ENCODE measurements around the gene SPRED2.
"Not testable (repeated sequence)": the region's sequence is repeated elsewhere in the genome, so short reads cannot be mapped to it uniquely, and the experiment has no call there.

The SPRED2 gene

GRCh38 chr2:65360441-65360840, 72.0 kb downstream of the SPRED2 start:
- FAIRE-seq, result no peak

DNA sequence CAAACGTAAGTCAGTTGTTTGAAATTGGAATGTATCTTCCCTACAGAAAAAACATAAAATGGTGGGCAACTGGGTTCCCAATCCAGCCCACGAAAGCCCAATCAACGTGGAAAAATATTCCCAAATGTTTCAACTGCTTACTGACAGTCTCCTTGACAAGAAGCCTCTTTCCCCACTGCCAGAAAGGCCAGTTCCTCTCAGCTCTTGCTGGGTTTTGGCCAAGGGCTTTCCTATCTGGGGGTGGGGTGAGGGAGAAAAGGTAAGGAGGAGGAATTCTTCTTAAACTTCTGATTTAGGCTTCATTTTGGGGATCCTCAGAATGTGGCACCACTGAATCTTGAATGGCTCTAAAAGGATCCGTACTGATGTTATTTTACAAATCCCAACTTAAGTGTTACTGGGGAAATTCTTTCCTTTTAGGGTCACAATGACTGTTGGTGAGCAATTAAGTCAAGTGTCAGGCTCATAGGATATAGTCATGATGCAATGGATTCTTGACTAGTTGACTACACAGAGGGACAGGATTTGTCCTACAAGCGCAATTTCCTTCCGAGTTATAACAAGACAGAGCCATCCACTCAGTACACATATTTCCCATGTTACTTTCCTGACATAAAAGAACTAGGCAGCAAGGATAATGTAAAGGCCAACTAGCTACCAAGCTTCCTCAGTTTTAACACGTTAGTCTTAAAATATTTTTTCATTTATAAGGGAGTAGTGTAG, 73.6 kb downstream of the SPRED2 start:
- FAIRE-seq, result no peak

DNA sequence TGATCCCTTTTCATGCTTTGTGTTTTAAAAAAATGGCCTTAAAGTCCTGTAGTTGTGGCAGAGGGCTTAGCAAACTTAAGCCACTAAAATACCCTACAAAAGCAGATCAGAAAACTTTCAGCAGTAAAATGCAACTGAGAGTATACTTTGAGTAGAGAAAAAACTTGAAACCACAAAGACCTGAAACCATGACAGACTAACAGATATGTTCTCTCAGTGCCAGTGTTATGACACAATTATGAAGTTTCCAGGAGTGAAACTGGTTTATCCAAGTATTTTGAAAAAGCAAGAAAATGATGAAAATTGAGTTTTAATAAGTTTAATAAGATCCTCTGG, 74.5 kb downstream of the SPRED2 start:
- no peak for FAIRE-seq

- no peak for FAIRE-seq
These were observed 75.1 kb downstream of the SPRED2 start for GRCh38 chr2:65357095-65357958.

- no peak for FAIRE-seq
These were observed 77.1 kb downstream of the SPRED2 start for GRCh38 chr2:65355186-65355831.

GRCh38 chr2:65354773-65355172, 77.6 kb downstream of the SPRED2 start:
- no peak for FAIRE-seq

- no peak for FAIRE-seq
These were observed 78.5 kb downstream of the SPRED2 start for GRCh38 chr2:65353927-65354326.

DNA sequence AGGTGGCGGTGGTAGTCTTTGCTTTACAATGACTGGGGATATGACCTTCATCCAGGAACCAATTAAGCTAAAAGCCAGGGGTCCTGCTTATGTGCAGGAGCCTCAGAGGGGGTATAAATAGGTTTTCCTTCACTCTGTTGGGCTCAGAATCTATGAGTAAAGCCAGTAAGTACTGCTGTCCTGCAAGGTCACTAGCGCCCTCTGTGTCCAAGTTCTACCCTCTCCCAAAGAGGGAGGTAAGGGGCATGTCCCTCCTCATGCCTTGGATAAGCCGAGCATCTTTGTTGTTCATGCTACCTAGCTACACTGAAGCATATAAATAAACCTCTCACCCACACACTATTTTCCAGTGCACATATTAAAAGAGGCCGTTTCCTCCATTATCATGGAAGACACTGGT, 79.4 kb downstream of the SPRED2 start:
- FAIRE-seq, result no peak

DNA sequence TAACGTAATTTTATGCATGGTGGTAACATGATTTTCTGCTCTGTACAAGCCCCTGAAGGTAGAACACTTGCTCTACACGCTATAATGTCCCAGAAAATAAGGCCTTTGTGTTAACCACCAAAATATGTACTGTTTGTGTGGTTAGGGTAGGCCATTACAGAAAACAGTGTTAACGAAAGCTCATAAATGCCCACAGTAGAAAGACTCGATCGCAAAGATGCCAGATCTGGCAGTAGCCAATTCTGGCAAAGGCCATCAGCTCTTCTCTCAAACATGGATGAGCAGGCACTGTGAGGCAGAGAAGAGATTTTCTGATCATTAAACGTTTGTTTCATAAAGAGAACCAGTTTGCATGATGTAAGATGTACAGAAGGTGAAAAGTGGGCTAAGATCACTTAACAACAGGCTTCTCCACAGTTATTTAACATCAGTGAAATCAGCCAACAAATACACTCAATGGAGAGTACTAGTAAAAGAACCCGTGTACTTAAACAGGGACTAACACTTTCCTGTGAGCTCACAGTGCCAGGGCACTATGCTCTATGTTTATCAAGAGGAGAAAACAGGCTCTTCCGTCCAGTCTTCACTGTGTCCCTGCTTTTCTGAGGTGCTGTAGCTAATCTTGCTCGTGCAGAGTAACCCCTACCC, 80.3 kb downstream of the SPRED2 start:
- FAIRE-seq, result no peak

DNA sequence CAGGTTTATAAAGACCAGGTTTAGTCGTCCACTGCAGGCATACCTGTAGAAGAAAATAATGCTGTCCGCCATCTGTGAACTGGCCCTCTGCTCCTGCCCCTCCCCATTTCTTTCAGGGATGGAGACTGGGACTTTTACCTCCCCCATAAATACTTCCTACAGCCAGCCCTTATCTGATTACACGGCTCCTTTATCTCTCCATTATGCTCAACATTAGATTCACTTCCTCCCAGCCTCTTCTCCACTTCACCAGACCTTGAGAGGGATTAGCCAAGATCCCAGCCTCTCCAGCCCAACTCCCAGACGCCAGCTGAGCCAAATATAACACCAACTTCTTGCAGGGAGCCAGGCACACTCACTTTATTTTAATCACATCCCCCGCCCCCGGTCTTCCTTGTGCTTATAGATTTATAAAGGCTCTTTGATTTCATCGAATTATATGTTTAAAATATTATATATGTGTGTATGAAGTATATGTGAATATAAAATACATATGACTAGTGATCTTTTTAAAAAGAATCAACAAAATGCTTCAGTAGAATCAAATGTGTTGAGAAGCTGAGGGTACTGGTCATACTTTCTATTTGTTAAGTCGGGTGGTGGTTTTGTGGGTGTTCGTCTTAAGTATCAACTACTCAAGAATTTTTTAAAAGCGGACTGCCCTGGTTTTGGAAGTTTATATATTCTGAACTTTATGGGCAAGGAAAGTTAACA, 81.0 kb downstream of the SPRED2 start:
- no peak for FAIRE-seq

- FAIRE-seq, result no peak
These were observed 81.7 kb downstream of the SPRED2 start for GRCh38 chr2:65350651-65351056.

DNA sequence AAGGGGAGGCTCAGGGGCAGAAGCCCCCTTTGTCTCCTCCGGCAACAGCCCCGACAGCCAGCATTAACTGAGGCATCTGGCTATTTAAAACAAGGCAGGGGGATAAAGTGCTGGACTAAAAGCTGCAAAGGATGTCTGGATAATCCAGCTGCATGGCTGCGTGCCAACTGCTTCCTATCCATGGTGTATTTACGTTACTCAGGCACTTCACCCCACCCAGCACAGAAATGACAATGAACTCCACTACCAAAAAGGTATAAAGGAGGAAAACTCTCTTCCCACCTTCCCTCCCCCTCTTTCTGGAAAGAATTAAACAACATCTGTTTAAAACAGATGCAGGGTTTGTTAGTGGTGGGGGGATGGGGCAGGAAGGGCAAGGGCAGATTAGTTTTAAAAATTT, 82.5 kb downstream of the SPRED2 start:
- no peak for FAIRE-seq

- no peak for FAIRE-seq
These were observed 84.5 kb downstream of the SPRED2 start for GRCh38 chr2:65347913-65348312.

DNA sequence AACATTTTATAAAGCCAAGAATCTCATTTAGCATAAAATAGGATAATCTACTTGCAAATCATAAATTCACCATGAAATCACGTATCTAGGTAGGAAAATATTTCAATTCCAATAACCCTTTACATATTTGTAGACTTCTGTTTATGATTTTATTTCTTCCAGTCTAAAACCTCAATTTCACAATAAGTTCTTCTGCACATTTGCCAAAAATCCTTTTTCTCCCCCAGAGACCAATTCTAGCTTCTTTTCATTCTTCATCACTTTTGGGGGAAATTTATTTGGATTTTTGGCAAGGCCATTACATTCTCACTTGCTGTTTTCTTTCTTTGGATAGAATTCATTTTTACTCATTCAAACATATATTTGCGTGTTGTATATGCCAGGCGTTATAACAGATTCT, 86.8 kb downstream of the SPRED2 start:
- no peak for FAIRE-seq

- FAIRE-seq, result no peak
These were observed 87.7 kb downstream of the SPRED2 start for GRCh38 chr2:65344689-65345088.

DNA sequence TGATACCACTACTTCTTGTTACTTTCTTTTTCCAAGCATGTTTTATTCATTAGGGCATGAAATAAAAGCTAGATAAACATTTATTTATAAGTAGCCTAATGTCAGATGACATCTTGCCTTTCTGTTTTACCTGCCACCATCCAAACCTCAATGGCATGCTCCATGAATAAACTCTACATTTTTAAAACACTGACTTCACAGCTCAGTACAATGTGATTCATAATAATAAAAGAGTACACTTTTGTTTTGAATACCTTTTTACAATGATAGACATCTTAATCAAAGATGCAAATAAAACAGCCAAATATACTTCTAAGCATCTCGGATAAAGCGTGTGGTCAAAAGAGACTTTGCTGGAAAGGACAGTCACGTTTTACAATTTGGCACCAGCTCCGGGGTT, 88.2 kb downstream of the SPRED2 start:
- FAIRE-seq, result no peak

GRCh38 chr2:65343386-65343785, 89.0 kb downstream of the SPRED2 start:
- no peak for FAIRE-seq

GRCh38 chr2:65340898-65341681, 91.3 kb downstream of the SPRED2 start:
- FAIRE-seq, result no peak

DNA sequence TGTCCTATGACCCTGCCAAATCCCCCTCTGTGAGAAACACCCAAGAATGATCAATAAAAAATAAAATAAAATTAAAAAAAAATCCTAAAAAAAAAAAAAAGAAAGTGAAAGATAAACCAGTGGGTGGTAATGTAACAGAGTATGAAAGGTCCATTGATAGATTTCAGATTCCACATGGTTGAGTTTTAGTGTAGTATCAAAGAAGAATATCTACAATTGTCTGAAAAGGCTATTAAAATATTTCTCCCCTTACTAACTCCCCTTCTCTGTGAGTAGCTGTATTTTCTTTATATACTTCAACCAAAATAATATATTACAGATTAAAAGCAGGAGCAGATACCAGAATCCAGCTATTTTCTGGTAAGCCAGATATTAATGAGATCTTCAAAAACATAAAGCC, 92.8 kb downstream of the SPRED2 start:
- FAIRE-seq, result no peak

DNA sequence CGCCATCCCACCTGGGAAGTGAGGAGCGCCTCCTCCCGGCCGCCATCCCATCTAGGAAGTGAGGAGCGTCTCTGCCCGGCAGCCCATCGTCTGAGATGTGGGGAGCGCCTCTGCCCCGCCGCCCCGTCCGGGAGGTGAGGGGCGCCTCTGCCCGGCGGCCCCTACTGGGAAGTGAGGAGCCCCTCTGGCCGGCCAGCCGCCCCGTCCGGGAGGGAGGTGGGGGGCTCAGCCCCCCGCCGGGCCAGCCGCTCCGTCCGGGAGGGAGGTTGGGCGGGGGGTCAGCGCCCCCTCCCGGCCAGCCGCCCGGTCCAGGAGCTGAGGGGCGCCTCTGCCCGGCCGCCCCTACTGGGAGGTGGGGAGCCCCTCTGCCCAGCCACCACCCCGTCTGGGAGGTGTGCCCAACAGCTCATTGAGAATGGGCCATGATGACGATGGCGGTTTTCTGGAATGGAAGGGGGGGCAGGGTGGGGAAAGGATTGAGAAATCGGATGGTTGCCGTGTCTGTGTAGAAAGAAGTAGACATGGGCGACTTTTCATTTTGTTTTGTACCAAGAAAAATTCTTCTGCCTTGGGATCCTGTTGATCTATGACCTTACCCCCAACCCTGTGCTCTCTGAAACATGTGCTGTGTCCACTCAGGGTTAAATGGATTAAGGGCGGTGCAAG, 93.4 kb downstream of the SPRED2 start:
- not testable (repeated sequence) for FAIRE-seq

DNA sequence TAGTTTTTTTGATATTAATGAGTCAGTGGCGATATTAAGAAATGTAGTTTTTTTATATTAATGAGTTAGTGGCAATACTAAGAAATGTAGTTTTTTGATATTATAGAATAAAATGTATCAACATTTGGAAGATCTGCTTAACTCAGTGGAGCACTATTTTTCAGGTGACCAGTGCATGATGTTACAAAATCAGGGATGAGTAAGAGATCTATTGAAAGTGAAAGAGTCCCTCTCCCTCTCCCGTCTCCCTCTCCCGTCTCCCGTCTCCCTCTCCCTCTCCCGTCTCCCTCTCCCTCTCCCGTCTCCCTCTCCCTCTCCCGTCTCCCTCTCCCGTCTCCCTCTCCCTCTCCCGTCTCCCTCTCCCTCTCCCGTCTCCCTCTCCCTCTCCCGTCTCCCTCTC, 94.5 kb downstream of the SPRED2 start:
- not testable (repeated sequence) for FAIRE-seq
